CD14-positive monocyte (primary cell): ENCODE data around the gene MAP3K19. TPM values are rescaled to one million over a fixed set of nuclear protein-coding genes. Genes with fewer than 3 reads are reported as not detected.

Experiments used
- DNase-seq, 3 donors: peaks; one replicate each; pipeline ENCODE4 v3.0.0-alpha.2; 2011 to 2022
- H2AFZ ChIP-seq: 2 replicates; pipeline ENCODE4 v1.6.0; 2012; ENCODE audit warnings: mild to moderate bottlenecking, low read depth, low read length, inconsistent platforms; ENCODE audit not compliant: insufficient read depth, poor library complexity, severe bottlenecking
- H3K27ac ChIP-seq, 2 donors: 1 replicate in 1 of 2; 2 replicates in 1 of 2; pipeline ENCODE4 v1.5.1; 2012 to 2013; ENCODE audit warnings: low read length in 2 of 2, control low read depth in 1 of 2, inconsistent platforms in 1 of 2, low read depth in 1 of 2, mild to moderate bottlenecking in 1 of 2
- H3K27me3 ChIP-seq, 2 donors: one replicate each; pipeline versions ENCODE4 v1.6.0 to v1.6.1; 2011 to 2013; ENCODE audit warnings: low read length in 2 of 2; ENCODE audit not compliant: control insufficient read depth in 2 of 2, insufficient read depth in 2 of 2
- H3K36me3 ChIP-seq, 2 donors: replicated peaks in 1 of 2; 1 replicate in 1 of 2; 2 replicates in 1 of 2; pipeline versions ENCODE4 v1.5.1 to v1.6.1; 2012 to 2013; ENCODE audit warnings: low read length in 2 of 2, control low read depth in 1 of 2, inconsistent platforms in 1 of 2, mild to moderate bottlenecking in 1 of 2; ENCODE audit not compliant: insufficient read depth in 2 of 2, control insufficient read depth in 1 of 2
- H3K4me1 ChIP-seq, 2 donors: 1 replicate in 1 of 2; 2 replicates in 1 of 2; pipeline versions ENCODE4 v1.5.1 to v1.6.1; 2012 to 2013; ENCODE audit warnings: low read length in 2 of 2, control low read depth in 1 of 2, inconsistent platforms in 1 of 2, mild to moderate bottlenecking in 1 of 2, moderate library complexity in 1 of 2; ENCODE audit not compliant: insufficient read depth in 2 of 2, control insufficient read depth in 1 of 2
- H3K4me2 ChIP-seq: replicated peaks from 2 replicates; pipeline ENCODE3; 2012; ENCODE audit warnings: low read length, moderate library complexity, mild to moderate bottlenecking; ENCODE audit not compliant: poor library complexity, severe bottlenecking; ENCODE audit errors: extremely low read depth
- H3K4me3 ChIP-seq, 3 experiments: fragments of 200-600 bp in 1 of 3; sonication (generic) in 1 of 3; replicated peaks in 1 of 3; 1 replicate in 2 of 3; 2 replicates in 1 of 3; pipeline ENCODE4 v1.5.1; 2011 to 2013; ENCODE audit warnings: low read length in 3 of 3, mild to moderate bottlenecking in 3 of 3, control low read depth in 2 of 3, low read depth in 2 of 3, inconsistent platforms in 1 of 3, moderate library complexity in 1 of 3
- H3K79me2 ChIP-seq: 2 replicates; pipeline ENCODE4 v1.6.0; 2012; ENCODE audit warnings: mild to moderate bottlenecking, control low read depth, inconsistent platforms, low read length, moderate library complexity; ENCODE audit not compliant: insufficient read depth
- H3K9ac ChIP-seq: 2 replicates; pipeline ENCODE4 v1.6.0; 2017; ENCODE audit warnings: low read length, mild to moderate bottlenecking; ENCODE audit not compliant: insufficient read depth, poor library complexity, severe bottlenecking
- H3K9me3 ChIP-seq, 2 donors: replicated peaks in 1 of 2; 1 replicate in 1 of 2; 2 replicates in 1 of 2; pipeline versions ENCODE4 v1.5.1 to v1.6.1; 2012 to 2013; ENCODE audit warnings: low read length in 2 of 2, control low read depth in 1 of 2; ENCODE audit not compliant: control insufficient read depth in 1 of 2, insufficient read depth in 1 of 2
- H4K20me1 ChIP-seq: 2 replicates; pipeline ENCODE4 v1.6.0; 2012; ENCODE audit warnings: mild to moderate bottlenecking, low read length, control low read depth, moderate library complexity; ENCODE audit not compliant: insufficient read depth
- H3K27ac Mint-ChIP-seq, 7 donors: one replicate each; pipeline ENCODE4 v1.8.0; 2020; ENCODE audit warnings: mild to moderate bottlenecking in 7 of 7, mixed read lengths in 7 of 7, moderate library complexity in 6 of 7, inconsistent platforms in 2 of 7
- H3K27me3 Mint-ChIP-seq, 3 donors: one replicate each; pipeline ENCODE4 v1.8.0; 2021 to 2022; ENCODE audit warnings: low read depth in 3 of 3, mild to moderate bottlenecking in 3 of 3, mixed read lengths in 3 of 3, moderate library complexity in 3 of 3, inconsistent platforms in 1 of 3
- H3K36me3 Mint-ChIP-seq, 2 donors: one replicate each; pipeline ENCODE4 v1.8.0; 2020; ENCODE audit warnings: mixed read lengths in 2 of 2, inconsistent platforms in 1 of 2, mild to moderate bottlenecking in 1 of 2
- H3K4me1 Mint-ChIP-seq: one replicate; pipeline ENCODE4 v1.8.0; 2020; ENCODE audit warnings: mild to moderate bottlenecking, mixed read lengths
- H3K4me3 Mint-ChIP-seq, 2 donors: one replicate each; pipeline ENCODE4 v1.8.0; 2020; ENCODE audit warnings: mild to moderate bottlenecking in 2 of 2, mixed read lengths in 2 of 2, moderate library complexity in 1 of 2
- H3K9me3 Mint-ChIP-seq, 7 donors: one replicate each; pipeline ENCODE4 v1.8.0; 2020 to 2022; ENCODE audit warnings: mixed read lengths in 7 of 7, mild to moderate bottlenecking in 6 of 7, moderate library complexity in 6 of 7, inconsistent platforms in 2 of 7
- CTCF ChIP-seq: fragments of 200-600 bp; IDR thresholded peaks from one replicate; pipeline ENCODE4 v1.8.0; 2022; ENCODE audit warnings: antibody characterized with exemption, mild to moderate bottlenecking
- WGBS: methylation state at CpG from one replicate; pipeline ENCODE4 v1.1.5; 2013; ENCODE audit warnings: missing lambda C conversion rate; ENCODE audit not compliant: insufficient coverage; 5-methylcytosine and 5-hydroxymethylcytosine counted together
- intact Hi-C, 2 donors: fragments of 100-400 bp; cut with micrococcal nuclease; formaldehyde crosslinking; loops; one replicate each; pipeline versions ENCODE4 v1.15.0 to v1.15.1; 2023
- polyA plus RNA-seq, 3 donors: library from polyadenylated mRNA; depleted of rRNA in 1 of 3; unstranded in 2 of 3; stranded (reverse) in 1 of 3; fragments of 300-500 nt in 2 of 3; fragments of >200 nt in 1 of 3; fragmentation: Illumina TruSeq in 2 of 3; gene quantifications; 1 replicate in 2 of 3; 2 replicates in 1 of 3; pipeline ENCODE4 v1.2.3, GENCODE V29; 2012 to 2021

MAP3K19 gene
- polyA plus RNA-seq, 3 donors = not detected

GRCh38 chr2:135030826-135031225 lies 16.4 kb downstream of the MAP3K19 start:
- H3K4me1 Mint-ChIP-seq = no peaks in the 10 kb centered on the region
- TF ChIP-seq CTCF = no peak
- H3K27me3 ChIP-seq = no peaks in the 10 kb centered on the region
- H2AFZ ChIP-seq = no peak overlapping the region
- H3K36me3 ChIP-seq = no peaks in the 10 kb centered on the region
- H3K9ac ChIP-seq = no peak overlapping the region
- no peak overlapping the region for H3K4me3 Mint-ChIP-seq
- no peaks in the 10 kb centered on the region for H3K4me1 ChIP-seq
- WGBS = 86% methylated on average over 1 of the region's 1 CpG
- H3K36me3 Mint-ChIP-seq = no peaks in the 10 kb centered on the region
- intact Hi-C loops = no loop called here
- H3K79me2 ChIP-seq = no peaks in the 10 kb centered on the region
- H3K9me3 Mint-ChIP-seq = peaks cover 0 to 6% (median 0%) of the 10 kb centered on the region in 7 donors
- peaks cover 0 to 3% of the 10 kb centered on the region in 2 donors for H3K9me3 ChIP-seq
- no peak overlapping the region for H3K27ac Mint-ChIP-seq
- H3K4me3 ChIP-seq = no peak overlapping the region
- no peaks in the 10 kb centered on the region for H4K20me1 ChIP-seq
- no peak overlapping the region for H3K4me2 ChIP-seq
- peaks cover 2 to 11% (median 8%) of the 10 kb centered on the region in 3 donors for H3K27me3 Mint-ChIP-seq
- no peak overlapping the region for H3K27ac ChIP-seq
- no peak for DNase-seq

GRCh38 chr2:135029481-135030134 lies 17.6 kb downstream of the MAP3K19 start:
- Mint-ChIP-seq H3K27ac (no peak overlapping the region), H3K4me3 (no peak overlapping the region), H3K4me1 (no peaks in the 10 kb centered on the region), H3K36me3 (no peaks in the 10 kb centered on the region), H3K27me3 (peaks cover 2 to 8% (median 8%) of the 10 kb centered on the region in 3 donors), H3K9me3 (peaks cover 0 to 4% (median 0%) of the 10 kb centered on the region in 7 donors)
- Histone ChIP-seq H3K36me3 (no peaks in the 10 kb centered on the region), H3K27ac (no peak overlapping the region), H4K20me1 (no peaks in the 10 kb centered on the region), H3K4me1 (no peaks in the 10 kb centered on the region), H3K4me2 (no peak overlapping the region), H3K9me3 (peaks cover 0 to 3% of the 10 kb centered on the region in 2 donors), H3K79me2 (no peaks in the 10 kb centered on the region), H3K9ac (no peak overlapping the region), H3K27me3 (no peaks in the 10 kb centered on the region), H3K4me3 (no peak overlapping the region), H2AFZ (no peak overlapping the region)
- WGBS = no CpG with 5 or more reads among the region's 2 CpGs
- intact Hi-C loops = no loop called here
- TF ChIP-seq CTCF = no peak
- DNase-seq = no peak
